MM.1S (cell line): ENCODE results near the gene BHLHE41.

Experiments
- DNase-seq: peaks from one replicate; pipeline ENCODE4 v3.0.0-alpha.2; 2015
- H2AFZ ChIP-seq: fragments of 300-600 bp; sonication (generic); 2 replicates; pipeline ENCODE4 v1.6.0; 2016; ENCODE audit warnings: antibody characterized with exemption, low read length
- H3F3A ChIP-seq: fragments of 300-600 bp; sonication (generic); 2 replicates; pipeline ENCODE4 v1.6.1; 2016; ENCODE audit warnings: mild to moderate bottlenecking, antibody characterized with exemption, low read length, moderate library complexity, mixed read lengths; ENCODE audit not compliant: insufficient read depth
- H3K27ac ChIP-seq: fragments of 300-600 bp; sonication (generic); 2 replicates; pipeline ENCODE4 v1.5.1; 2016; ENCODE audit warnings: mild to moderate bottlenecking, low read length
- H3K27me3 ChIP-seq: fragments of 300-600 bp; sonication (generic); replicated peaks from 2 replicates; pipeline ENCODE4 v1.6.0; 2016; ENCODE audit warnings: low read length; ENCODE audit not compliant: insufficient read depth
- H3K36me3 ChIP-seq: fragments of 300-600 bp; sonication (generic); replicated peaks from 2 replicates; pipeline ENCODE4 v1.6.1; 2016; ENCODE audit warnings: mild to moderate bottlenecking, low read length, mixed read lengths; ENCODE audit not compliant: insufficient read depth
- H3K4me1 ChIP-seq: fragments of 300-600 bp; sonication (generic); 2 replicates; pipeline ENCODE4 v1.6.1; 2016; ENCODE audit warnings: low read length, mixed read lengths
- H3K4me2 ChIP-seq: fragments of 300-600 bp; sonication (generic); 2 replicates; pipeline ENCODE4 v1.6.0; 2016; ENCODE audit warnings: low read depth, low read length
- H3K4me3 ChIP-seq: fragments of 300-600 bp; sonication (generic); 2 replicates; pipeline ENCODE4 v1.5.1; 2016; ENCODE audit warnings: low read length, mixed read lengths
- H3K79me2 ChIP-seq: fragments of 300-600 bp; sonication (generic); 2 replicates; pipeline ENCODE4 v1.6.1; 2016; ENCODE audit warnings: mixed run types, low read length, mixed read lengths
- H3K9ac ChIP-seq: fragments of 300-600 bp; sonication (generic); 2 replicates; pipeline ENCODE4 v1.6.1; 2016; ENCODE audit warnings: low read length, mixed read lengths
- H3K9me2 ChIP-seq: fragments of 300-600 bp; sonication (generic); replicated peaks from 2 replicates; pipeline ENCODE4 v1.6.1; 2016; ENCODE audit warnings: mild to moderate bottlenecking, low read length, mixed read lengths; ENCODE audit not compliant: insufficient read depth
- H3K9me3 ChIP-seq: fragments of 300-600 bp; sonication (generic); replicated peaks from 2 replicates; pipeline ENCODE4 v1.6.1; 2016; ENCODE audit warnings: mild to moderate bottlenecking, low read length, mixed read lengths; ENCODE audit not compliant: insufficient read depth
- H4K20me1 ChIP-seq: fragments of 300-600 bp; sonication (generic); 2 replicates; pipeline ENCODE4 v1.6.1; 2016; ENCODE audit warnings: mild to moderate bottlenecking, low read length, moderate library complexity, mixed read lengths; ENCODE audit not compliant: insufficient read depth
- EZH2 ChIP-seq: fragments of 300-600 bp; sonication (generic); optimal IDR thresholded peaks from 2 replicates; pipeline ENCODE3; 2017; ENCODE audit warnings: low read depth, mild to moderate bottlenecking, antibody characterized with exemption, low read length, mixed read lengths
- EZH2phosphoT487 ChIP-seq: fragments of 300-600 bp; sonication (generic); IDR thresholded peaks from 2 replicates; pipeline ENCODE4 v1.6.1; 2018; ENCODE audit warnings: antibody characterized with exemption, low read length
- TF ChIP-seq, protein P1 (sequence below): fragments of 300-600 bp; sonication (generic); IDR thresholded peaks from 2 replicates; pipeline ENCODE4 v1.5.1; 2016; ENCODE audit warnings: antibody characterized with exemption, low read length, mixed read lengths

The BHLHE41 gene

DNA sequence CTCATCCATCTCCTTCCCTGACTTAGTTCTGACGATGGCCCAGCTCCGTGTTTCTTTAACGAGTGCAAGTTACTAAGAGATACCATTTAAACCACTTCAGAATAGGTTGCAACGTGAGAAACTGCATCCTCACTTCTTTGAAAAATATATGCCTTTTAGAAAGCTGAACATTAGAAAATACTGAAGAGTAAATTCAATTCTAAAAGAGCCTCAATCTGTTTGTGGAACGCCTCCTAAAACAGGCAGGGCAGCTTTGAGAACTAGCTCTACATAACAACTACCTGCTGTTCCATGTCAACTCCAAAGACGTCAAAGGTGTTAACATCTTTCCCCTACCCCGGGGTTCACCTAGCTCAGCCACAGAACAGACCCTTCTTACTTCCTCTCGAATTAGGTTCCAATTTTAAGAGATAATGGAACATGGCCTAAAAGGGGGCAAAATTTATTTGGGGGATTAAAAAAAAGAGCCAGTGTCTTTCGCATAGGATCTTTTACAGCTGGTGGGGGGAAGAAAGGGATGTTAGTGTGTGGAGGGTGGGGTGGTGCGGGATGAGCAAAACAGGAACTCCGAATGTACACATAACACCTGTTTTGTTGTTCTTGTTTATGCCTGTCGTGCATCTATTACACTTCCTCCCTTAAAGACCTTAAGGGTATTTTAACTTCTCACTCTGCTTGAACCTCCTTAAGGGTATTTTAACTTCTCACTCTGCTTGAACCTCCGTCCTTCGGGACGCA lies 3.3 kb downstream of the BHLHE41 start:
- Histone ChIP-seq H3K4me1 (peaks cover 28% of the 10 kb centered on the region), H3K9ac (peak overlapping the region; percentile 86), H3K4me3 (peak overlapping the region; percentile 65), H3K4me2 (peak overlapping the region; percentile 87), H3K9me2 (no peaks in the 10 kb centered on the region), H3F3A (peaks cover 81% of the 10 kb centered on the region), H3K27me3 (no peaks in the 10 kb centered on the region), H3K27ac (peak overlapping the region; percentile 90), H2AFZ (no peak overlapping the region), H3K79me2 (peaks cover 49% of the 10 kb centered on the region), H4K20me1 (no peaks in the 10 kb centered on the region), H3K9me3 (no peaks in the 10 kb centered on the region), H3K36me3 (no peaks in the 10 kb centered on the region)
- TF ChIP-seq EZH2 = no peak
- TF ChIP-seq, protein P1, sequence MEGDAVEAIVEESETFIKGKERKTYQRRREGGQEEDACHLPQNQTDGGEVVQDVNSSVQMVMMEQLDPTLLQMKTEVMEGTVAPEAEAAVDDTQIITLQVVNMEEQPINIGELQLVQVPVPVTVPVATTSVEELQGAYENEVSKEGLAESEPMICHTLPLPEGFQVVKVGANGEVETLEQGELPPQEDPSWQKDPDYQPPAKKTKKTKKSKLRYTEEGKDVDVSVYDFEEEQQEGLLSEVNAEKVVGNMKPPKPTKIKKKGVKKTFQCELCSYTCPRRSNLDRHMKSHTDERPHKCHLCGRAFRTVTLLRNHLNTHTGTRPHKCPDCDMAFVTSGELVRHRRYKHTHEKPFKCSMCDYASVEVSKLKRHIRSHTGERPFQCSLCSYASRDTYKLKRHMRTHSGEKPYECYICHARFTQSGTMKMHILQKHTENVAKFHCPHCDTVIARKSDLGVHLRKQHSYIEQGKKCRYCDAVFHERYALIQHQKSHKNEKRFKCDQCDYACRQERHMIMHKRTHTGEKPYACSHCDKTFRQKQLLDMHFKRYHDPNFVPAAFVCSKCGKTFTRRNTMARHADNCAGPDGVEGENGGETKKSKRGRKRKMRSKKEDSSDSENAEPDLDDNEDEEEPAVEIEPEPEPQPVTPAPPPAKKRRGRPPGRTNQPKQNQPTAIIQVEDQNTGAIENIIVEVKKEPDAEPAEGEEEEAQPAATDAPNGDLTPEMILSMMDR = no peak
- no peak for TF ChIP-seq EZH2phosphoT487
- peak; percentile 37 for DNase-seq

DNA sequence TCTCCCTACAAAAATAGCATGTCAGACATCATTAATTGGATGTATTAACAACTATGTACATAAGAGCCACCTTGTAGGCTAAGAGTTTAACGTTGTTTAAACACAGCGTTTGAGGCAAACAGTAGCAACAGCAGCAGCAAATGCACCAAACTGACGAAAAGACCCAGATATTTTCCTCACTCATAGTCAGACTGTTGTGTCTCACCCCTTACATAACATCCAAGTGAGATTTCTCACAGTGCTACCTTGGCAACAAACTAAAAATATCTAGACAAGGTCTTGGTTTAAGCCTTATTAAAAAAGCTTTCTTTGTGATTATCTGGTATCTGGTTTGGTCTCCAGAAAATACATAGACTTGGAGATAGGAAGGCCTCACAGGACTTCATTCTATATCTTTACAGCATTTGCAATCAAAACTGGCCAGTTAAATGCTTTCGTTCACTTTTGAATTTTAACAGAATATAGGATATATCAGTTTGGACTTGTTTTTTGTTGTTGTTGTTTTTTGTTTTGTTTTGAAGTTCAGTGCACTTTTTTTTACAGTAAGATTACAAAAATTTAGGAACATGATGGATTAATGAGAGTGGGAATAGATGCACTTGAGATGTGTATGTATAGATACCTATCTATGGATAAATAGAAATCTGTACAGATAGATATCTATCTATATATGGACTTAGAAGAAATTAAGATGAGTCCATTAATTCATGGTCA lies 4.1 kb downstream of the BHLHE41 start:
- Histone ChIP-seq H3K27ac (peak overlapping the region; percentile 90), H3F3A (peaks cover 81% of the 10 kb centered on the region), H3K36me3 (no peaks in the 10 kb centered on the region), H3K79me2 (peaks cover 49% of the 10 kb centered on the region), H3K9me2 (no peaks in the 10 kb centered on the region), H3K27me3 (no peaks in the 10 kb centered on the region), H2AFZ (no peak overlapping the region), H3K9me3 (no peaks in the 10 kb centered on the region), H3K9ac (peak overlapping the region; percentile 86), H4K20me1 (no peaks in the 10 kb centered on the region), H3K4me1 (peaks cover 36% of the 10 kb centered on the region), H3K4me2 (peak overlapping the region; percentile 87), H3K4me3 (peak overlapping the region; percentile 65)
- TF ChIP-seq, protein P1 = no peak
- no peak for TF ChIP-seq EZH2phosphoT487
- TF ChIP-seq EZH2 = no peak
- no peak for DNase-seq

GRCh38 chr12:26119391-26119989 lies 5.3 kb downstream of the BHLHE41 start:
- Histone ChIP-seq H2AFZ (no peak overlapping the region), H3K4me3 (peak overlapping the region; percentile 37; the same call in 1 of the 2 replicates), H3K36me3 (no peaks in the 10 kb centered on the region), H3K79me2 (peaks cover 46% of the 10 kb centered on the region), H3F3A (peaks cover 81% of the 10 kb centered on the region), H3K4me2 (peak overlapping the region; percentile 87), H3K9ac (peak overlapping the region; percentile 86), H3K27me3 (no peaks in the 10 kb centered on the region), H3K9me3 (no peaks in the 10 kb centered on the region), H3K27ac (peak overlapping the region; percentile 90), H3K4me1 (peaks cover 48% of the 10 kb centered on the region), H4K20me1 (no peaks in the 10 kb centered on the region), H3K9me2 (no peaks in the 10 kb centered on the region)
- TF ChIP-seq EZH2 = no peak
- TF ChIP-seq, protein P1 = peak; percentile 67
- peak; percentile 71 for DNase-seq
